OCI-LY3 (cell line): ENCODE results near the gene CACNA1C.

Experiments
- H2AFZ ChIP-seq: fragments of 200-600, 300-600 bp; shearing (Covaris generic); 2 replicates; pipeline ENCODE4 v1.6.0; 2014; ENCODE audit warnings: antibody characterized with exemption, low read depth, low read length
- H3K27ac ChIP-seq: fragments of 200-600, 300-600 bp; sonication (generic); 2 replicates; pipeline ENCODE4 v1.5.1; 2014; ENCODE audit warnings: mild to moderate bottlenecking, low read length, moderate library complexity, mixed read lengths
- H3K27me3 ChIP-seq: fragments of 200-600, 300-600 bp; sonication (generic); 2 replicates; pipeline ENCODE4 v1.6.1; 2014; ENCODE audit warnings: low read depth, low read length, mixed read lengths
- H3K36me3 ChIP-seq: fragments of 200-600, 300-600 bp; sonication (generic); replicated peaks from 2 replicates; pipeline ENCODE3; 2014; ENCODE audit warnings: low read depth, low read length, mixed read lengths
- H3K4me1 ChIP-seq: fragments of 300-600, 200-600 bp; sonication (generic); 2 replicates; pipeline ENCODE4 v1.6.1; 2014; ENCODE audit warnings: low read length, mixed read lengths
- H3K4me2 ChIP-seq: fragments of 200-600, 300-600 bp; sonication (generic); 2 replicates; pipeline ENCODE4 v1.6.1; 2014; ENCODE audit warnings: low read length, mixed read lengths
- H3K4me3 ChIP-seq: fragments of 300-600, 200-600 bp; sonication (generic); 2 replicates; pipeline ENCODE4 v1.5.1; 2014; ENCODE audit warnings: antibody characterized with exemption, mild to moderate bottlenecking, low read length, moderate library complexity
- H3K79me2 ChIP-seq: fragments of 300-600, 200-600 bp; shearing (Covaris generic); 2 replicates; pipeline ENCODE4 v1.6.1; 2014; ENCODE audit warnings: mild to moderate bottlenecking, low read length, mixed read lengths
- H3K9ac ChIP-seq: fragments of 300-600, 200-600 bp; shearing (Covaris generic); 2 replicates; pipeline ENCODE4 v1.6.0; 2014; ENCODE audit warnings: mild to moderate bottlenecking, low read length, moderate library complexity
- H3K9me3 ChIP-seq: fragments of 200-600, 300-600 bp; shearing (Covaris generic); 2 replicates; pipeline ENCODE4 v1.6.1; 2014; ENCODE audit warnings: low read length, mixed read lengths; ENCODE audit not compliant: insufficient read depth
- H4K20me1 ChIP-seq: fragments of 200-600, 300-600 bp; sonication (generic); 2 replicates; pipeline ENCODE4 v1.6.1; 2016; ENCODE audit warnings: low read length, mixed read lengths; ENCODE audit not compliant: insufficient read depth
- CTCF ChIP-seq: fragments of 200-600, 300-600 bp; sonication (generic); IDR thresholded peaks from 2 replicates; pipeline ENCODE4 v1.5.1; 2014; ENCODE audit warnings: antibody characterized with exemption, low read length, low read depth
- EZH2phosphoT487 ChIP-seq: fragments of 200-600 bp; shearing (Covaris generic); IDR thresholded peaks from 2 replicates; pipeline ENCODE4 v1.6.1; 2018; ENCODE audit warnings: antibody characterized with exemption, mixed run types, low read depth

Gene CACNA1C

GRCh38 chr12:2332236-2332635 is 279.4 kb downstream of the CACNA1C start:
- no peak overlapping the region for H3K9ac ChIP-seq
- no peak overlapping the region for H3K4me2 ChIP-seq
- no peaks in the 10 kb centered on the region for H4K20me1 ChIP-seq
- H3K4me3 ChIP-seq: no peak overlapping the region
- H3K27me3 ChIP-seq: peaks cover 26% of the 10 kb centered on the region
- H3K27ac ChIP-seq: no peak overlapping the region
- H2AFZ ChIP-seq: no peak overlapping the region
- H3K9me3 ChIP-seq: no peaks in the 10 kb centered on the region
- H3K4me1 ChIP-seq: no peaks in the 10 kb centered on the region
- H3K36me3 ChIP-seq: no peaks in the 10 kb centered on the region
- no peaks in the 10 kb centered on the region for H3K79me2 ChIP-seq
- TF ChIP-seq EZH2phosphoT487 (no peak), CTCF (no peak)

GRCh38 chr12:2332947-2333346 is 280.2 kb downstream of the CACNA1C start:
- Histone ChIP-seq H3K9ac (no peak overlapping the region), H4K20me1 (no peaks in the 10 kb centered on the region), H3K36me3 (no peaks in the 10 kb centered on the region), H3K4me1 (no peaks in the 10 kb centered on the region), H3K27ac (no peak overlapping the region), H3K9me3 (no peaks in the 10 kb centered on the region), H3K27me3 (peaks cover 29% of the 10 kb centered on the region), H3K4me2 (no peak overlapping the region), H2AFZ (no peak overlapping the region), H3K4me3 (no peak overlapping the region), H3K79me2 (no peaks in the 10 kb centered on the region)
- TF ChIP-seq EZH2phosphoT487: no peak
- no peak for TF ChIP-seq CTCF

- Histone ChIP-seq H2AFZ (no peak overlapping the region), H3K4me2 (no peak overlapping the region), H3K9me3 (no peaks in the 10 kb centered on the region), H3K4me3 (no peak overlapping the region), H3K79me2 (no peaks in the 10 kb centered on the region), H3K9ac (no peak overlapping the region), H3K36me3 (no peaks in the 10 kb centered on the region), H4K20me1 (no peaks in the 10 kb centered on the region), H3K27me3 (peaks cover 31% of the 10 kb centered on the region), H3K27ac (no peak overlapping the region), H3K4me1 (no peaks in the 10 kb centered on the region)
- no peak for TF ChIP-seq EZH2phosphoT487
- TF ChIP-seq CTCF: no peak
Measured at GRCh38 chr12:2333491-2334195, 280.9 kb downstream of the CACNA1C start.

- H3K4me2 ChIP-seq: no peak overlapping the region
- H3K9me3 ChIP-seq: no peaks in the 10 kb centered on the region
- H3K79me2 ChIP-seq: no peaks in the 10 kb centered on the region
- H3K27me3 ChIP-seq: peaks cover 24% of the 10 kb centered on the region
- H4K20me1 ChIP-seq: no peaks in the 10 kb centered on the region
- H3K36me3 ChIP-seq: no peaks in the 10 kb centered on the region
- no peak overlapping the region for H3K27ac ChIP-seq
- H3K4me1 ChIP-seq: no peaks in the 10 kb centered on the region
- H2AFZ ChIP-seq: no peak overlapping the region
- no peak for TF ChIP-seq CTCF
- no peak for TF ChIP-seq EZH2phosphoT487
- no peak overlapping the region for H3K9ac ChIP-seq
- H3K4me3 ChIP-seq: no peak overlapping the region
Measured at GRCh38 chr12:2334271-2334670, 281.5 kb downstream of the CACNA1C start.
